ENCODE results near the gene ABCC5.
"Not testable (repeated sequence)": the region's sequence is repeated elsewhere in the genome, so short reads cannot be mapped to it uniquely, and the experiment has no call there.

ABCC5 gene

DNA sequence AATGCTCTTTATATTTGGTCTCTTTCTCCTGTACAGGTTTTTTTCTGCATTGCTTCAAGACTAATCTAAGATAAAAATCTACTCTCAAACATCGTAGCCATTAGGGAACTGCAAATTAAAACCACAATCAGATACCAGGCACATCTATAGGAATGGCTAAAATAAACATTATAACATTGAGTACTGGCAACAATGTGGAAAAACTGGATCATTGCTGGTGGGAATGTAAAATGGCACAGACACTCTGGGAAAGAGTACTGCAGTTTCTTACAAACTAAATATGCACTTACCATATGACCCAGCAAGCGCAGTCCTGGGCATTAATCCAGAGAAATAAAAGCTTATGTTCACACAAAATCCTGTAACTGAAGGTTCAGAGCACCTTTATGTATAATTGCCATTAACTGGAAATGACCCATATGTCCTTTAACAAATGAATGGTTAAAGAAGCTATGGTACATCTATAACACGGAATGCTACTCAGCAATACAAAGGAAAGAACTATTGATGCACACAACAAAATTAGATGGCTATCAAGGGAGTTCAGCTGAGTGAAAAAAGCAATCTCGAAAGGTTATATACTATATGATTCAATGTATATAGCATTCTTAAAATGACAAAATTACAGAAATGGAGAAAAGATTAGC lies 6.3 kb downstream of the ABCC5 start:
- no peak overlapping the region for H3K9ac ChIP-seq (ENCODE audit: low read depth, low read length, poor library complexity, severe bottlenecking)
- no peaks in the 10 kb centered on the region for H3F3A ChIP-seq (ENCODE audit: low read depth)
- TF ChIP-seq, protein P1, sequence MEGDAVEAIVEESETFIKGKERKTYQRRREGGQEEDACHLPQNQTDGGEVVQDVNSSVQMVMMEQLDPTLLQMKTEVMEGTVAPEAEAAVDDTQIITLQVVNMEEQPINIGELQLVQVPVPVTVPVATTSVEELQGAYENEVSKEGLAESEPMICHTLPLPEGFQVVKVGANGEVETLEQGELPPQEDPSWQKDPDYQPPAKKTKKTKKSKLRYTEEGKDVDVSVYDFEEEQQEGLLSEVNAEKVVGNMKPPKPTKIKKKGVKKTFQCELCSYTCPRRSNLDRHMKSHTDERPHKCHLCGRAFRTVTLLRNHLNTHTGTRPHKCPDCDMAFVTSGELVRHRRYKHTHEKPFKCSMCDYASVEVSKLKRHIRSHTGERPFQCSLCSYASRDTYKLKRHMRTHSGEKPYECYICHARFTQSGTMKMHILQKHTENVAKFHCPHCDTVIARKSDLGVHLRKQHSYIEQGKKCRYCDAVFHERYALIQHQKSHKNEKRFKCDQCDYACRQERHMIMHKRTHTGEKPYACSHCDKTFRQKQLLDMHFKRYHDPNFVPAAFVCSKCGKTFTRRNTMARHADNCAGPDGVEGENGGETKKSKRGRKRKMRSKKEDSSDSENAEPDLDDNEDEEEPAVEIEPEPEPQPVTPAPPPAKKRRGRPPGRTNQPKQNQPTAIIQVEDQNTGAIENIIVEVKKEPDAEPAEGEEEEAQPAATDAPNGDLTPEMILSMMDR (conservative IDR thresholded peaks at IDR 0.05; ENCODE audit: low read length) = no peak
- no peak for TF ChIP-seq EZH2phosphoT487 (IDR thresholded peaks at IDR 0.05; ENCODE audit: borderline replicate concordance)
- no peak overlapping the region for H3K4me3 ChIP-seq (ENCODE audit: low read length, poor library complexity, severe bottlenecking)
- no peaks in the 10 kb centered on the region for H3K9me3 ChIP-seq (ENCODE audit: insufficient read depth, low read depth, low read length)
- no peaks in the 10 kb centered on the region for H3K9me2 ChIP-seq (replicated peaks; ENCODE audit: low read depth, low read length)
- 0 out of 2 replicates have a peak, but pooled peaks cover under 1% of the 10 kb centered on the region for H3K79me2 ChIP-seq (ENCODE audit: insufficient read depth, low read length)
- no peak overlapping the region for H2AFZ ChIP-seq (ENCODE audit: low read length)
- H3K4me2 ChIP-seq (ENCODE audit: low read depth, low read length, poor library complexity, severe bottlenecking) = no peak overlapping the region
- H3K27me3 ChIP-seq (ENCODE audit: insufficient read depth, low read length, poor library complexity, severe bottlenecking) = no peaks in the 10 kb centered on the region
- no peaks in the 10 kb centered on the region for H4K20me1 ChIP-seq (ENCODE audit: insufficient read depth, low read length, poor library complexity, severe bottlenecking)
- no peaks in the 10 kb centered on the region for H3K36me3 ChIP-seq (ENCODE audit: insufficient read depth, low read length)
- peaks cover 31% of the 10 kb centered on the region for H3K4me1 ChIP-seq (ENCODE audit: insufficient read depth, low read length, poor library complexity, severe bottlenecking)

GRCh38 chr3:184008161-184008560 lies 9.5 kb downstream of the ABCC5 start:
- no peak overlapping the region for H3K4me2 ChIP-seq (ENCODE audit: low read depth, low read length, poor library complexity, severe bottlenecking)
- H3K36me3 ChIP-seq (ENCODE audit: insufficient read depth, low read length) = no peaks in the 10 kb centered on the region

DNA sequence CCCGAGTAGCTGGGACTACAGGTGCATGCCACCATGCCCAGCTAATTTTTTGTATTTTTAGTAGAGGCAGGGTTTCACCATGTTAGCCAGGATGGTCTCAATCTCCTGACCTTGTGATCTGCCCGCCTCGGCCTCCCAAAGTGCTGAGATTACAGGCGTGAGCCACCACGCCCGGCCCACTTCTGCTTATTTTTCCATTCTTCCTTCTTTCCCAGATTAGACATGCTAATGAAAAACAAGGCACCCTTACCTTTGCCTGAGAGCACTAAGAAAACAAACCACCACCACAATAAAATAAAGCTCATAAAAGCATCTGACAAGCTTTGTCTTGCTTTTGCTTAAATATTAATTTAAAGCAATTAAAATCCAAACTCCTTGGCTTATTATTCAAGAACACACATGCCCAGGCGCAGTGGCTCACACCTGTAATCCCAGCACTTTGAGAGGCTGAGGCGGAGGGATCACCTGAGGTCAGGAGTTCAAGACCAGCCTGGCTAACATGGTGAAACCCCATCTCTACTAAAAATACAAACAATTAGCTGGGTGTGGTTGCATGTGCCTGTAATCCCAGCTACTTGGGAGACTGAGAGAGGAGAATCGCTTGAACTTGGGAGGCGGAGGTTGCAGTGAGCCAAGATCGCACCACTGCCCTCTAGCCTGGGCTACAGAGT lies 10.4 kb downstream of the ABCC5 start:
- not testable (repeated sequence) for H2AFZ ChIP-seq (ENCODE audit: low read length); H3K4me3 ChIP-seq (ENCODE audit: low read length, poor library complexity, severe bottlenecking); H3K4me2 ChIP-seq (ENCODE audit: low read depth, low read length, poor library complexity, severe bottlenecking); H3F3A ChIP-seq (ENCODE audit: low read depth); H3K79me2 ChIP-seq (ENCODE audit: insufficient read depth, low read length); H3K36me3 ChIP-seq (ENCODE audit: insufficient read depth, low read length); H4K20me1 ChIP-seq (ENCODE audit: insufficient read depth, low read length, poor library complexity, severe bottlenecking); H3K27me3 ChIP-seq (ENCODE audit: insufficient read depth, low read length, poor library complexity, severe bottlenecking); H3K9ac ChIP-seq (ENCODE audit: low read depth, low read length, poor library complexity, severe bottlenecking); H3K9me3 ChIP-seq (ENCODE audit: insufficient read depth, low read depth, low read length); H3K9me2 ChIP-seq (replicated peaks; ENCODE audit: low read depth, low read length)
- peaks cover 11% of the 10 kb centered on the region for H3K4me1 ChIP-seq (ENCODE audit: insufficient read depth, low read length, poor library complexity, severe bottlenecking)

More at GRCh38 chr3:184008161-184008560, 9.5 kb downstream of the ABCC5 start:
- Histone ChIP-seq H3K9ac (ENCODE audit: low read depth, low read length, poor library complexity, severe bottlenecking) (no peak overlapping the region), H4K20me1 (ENCODE audit: insufficient read depth, low read length, poor library complexity, severe bottlenecking) (no peaks in the 10 kb centered on the region), H3K9me3 (ENCODE audit: insufficient read depth, low read depth, low read length) (no peaks in the 10 kb centered on the region), H3K9me2 (replicated peaks; ENCODE audit: low read depth, low read length) (no peaks in the 10 kb centered on the region), H2AFZ (ENCODE audit: low read length) (no peak overlapping the region), H3K27me3 (ENCODE audit: insufficient read depth, low read length, poor library complexity, severe bottlenecking) (no peaks in the 10 kb centered on the region), H3F3A (ENCODE audit: low read depth) (no peaks in the 10 kb centered on the region), H3K4me3 (ENCODE audit: low read length, poor library complexity, severe bottlenecking) (no peak overlapping the region), H3K79me2 (ENCODE audit: insufficient read depth, low read length) (no peaks in the 10 kb centered on the region), H3K4me1 (ENCODE audit: insufficient read depth, low read length, poor library complexity, severe bottlenecking) (peaks cover 17% of the 10 kb centered on the region)
- TF ChIP-seq, protein P1 (conservative IDR thresholded peaks at IDR 0.05; ENCODE audit: low read length) = no peak
- no peak for TF ChIP-seq EZH2phosphoT487 (IDR thresholded peaks at IDR 0.05; ENCODE audit: borderline replicate concordance)

Data from Loucy (cell line).